ACC112 (cell line): ENCODE measurements around the gene KLHDC9.

ENCODE experiments used
- H2AFZ ChIP-seq: fragments of 200-600 bp; sonication (generic); one replicate; pipeline ENCODE4 v1.6.0; 2017; ENCODE audit warnings: antibody characterized with exemption, low read length; ENCODE audit not compliant: unreplicated experiment
- H3K27ac ChIP-seq: fragments of 200-600 bp; sonication (generic); 2 replicates; pipeline ENCODE4 v1.5.1; 2014; ENCODE audit warnings: low read depth, mild to moderate bottlenecking, antibody characterized with exemption, low read length, moderate library complexity
- H3K27me3 ChIP-seq: fragments of 200-600 bp; sonication (generic); 2 replicates; pipeline ENCODE4 v1.6.1; 2014; ENCODE audit warnings: mild to moderate bottlenecking, antibody characterized with exemption, low read length, moderate library complexity, mixed read lengths; ENCODE audit not compliant: insufficient read depth
- H3K36me3 ChIP-seq: fragments of 200-600 bp; sonication (generic); 2 replicates; pipeline ENCODE4 v1.6.1; 2016; ENCODE audit warnings: mild to moderate bottlenecking, antibody characterized with exemption, low read length, moderate library complexity, mixed read lengths; ENCODE audit not compliant: insufficient read depth
- H3K4me1 ChIP-seq: fragments of 200-600 bp; sonication (generic); one replicate; pipeline ENCODE4 v1.6.1; 2016; ENCODE audit warnings: low read length, mixed read lengths; ENCODE audit not compliant: insufficient read depth, unreplicated experiment, control insufficient read depth
- H3K4me3 ChIP-seq: fragments of 200-600 bp; sonication (generic); 2 replicates; pipeline ENCODE4 v1.5.1; 2014; ENCODE audit warnings: mild to moderate bottlenecking, low read depth, low read length
- H3K79me2 ChIP-seq: fragments of 200-600 bp; sonication (generic); one replicate; pipeline ENCODE4 v1.6.0; 2016; ENCODE audit warnings: low read length; ENCODE audit not compliant: control insufficient read depth, unreplicated experiment, insufficient read depth

KLHDC9 gene

GRCh38 chr1:161117759-161118581 is 19.8 kb downstream of the KLHDC9 start, which contains the start of the genes NIT1 and PFDN2:
Gene NIT1 (plus strand): TSS chr1:161118105. CDS start chr1:161118177, 72 bp downstream.
Gene PFDN2 (minus strand): TSS chr1:161118037. CDS start chr1:161118026, 11 bp downstream.
- H3K27ac ChIP-seq = peak within 1 kb of the TSS; percentile 87
- H2AFZ ChIP-seq = peak within 1 kb of the TSS; percentile 92
- H3K79me2 ChIP-seq = peaks cover 57% of the 10 kb centered on the region
- H3K36me3 ChIP-seq = peaks cover 14% of the 10 kb centered on the region; the same call in 1 of the 2 replicates
- H3K27me3 ChIP-seq = no peaks in the 10 kb centered on the region
- peak within 1 kb of the TSS; percentile 93 for H3K4me3 ChIP-seq
- peaks cover 40% of the 10 kb centered on the region for H3K4me1 ChIP-seq

DNA sequence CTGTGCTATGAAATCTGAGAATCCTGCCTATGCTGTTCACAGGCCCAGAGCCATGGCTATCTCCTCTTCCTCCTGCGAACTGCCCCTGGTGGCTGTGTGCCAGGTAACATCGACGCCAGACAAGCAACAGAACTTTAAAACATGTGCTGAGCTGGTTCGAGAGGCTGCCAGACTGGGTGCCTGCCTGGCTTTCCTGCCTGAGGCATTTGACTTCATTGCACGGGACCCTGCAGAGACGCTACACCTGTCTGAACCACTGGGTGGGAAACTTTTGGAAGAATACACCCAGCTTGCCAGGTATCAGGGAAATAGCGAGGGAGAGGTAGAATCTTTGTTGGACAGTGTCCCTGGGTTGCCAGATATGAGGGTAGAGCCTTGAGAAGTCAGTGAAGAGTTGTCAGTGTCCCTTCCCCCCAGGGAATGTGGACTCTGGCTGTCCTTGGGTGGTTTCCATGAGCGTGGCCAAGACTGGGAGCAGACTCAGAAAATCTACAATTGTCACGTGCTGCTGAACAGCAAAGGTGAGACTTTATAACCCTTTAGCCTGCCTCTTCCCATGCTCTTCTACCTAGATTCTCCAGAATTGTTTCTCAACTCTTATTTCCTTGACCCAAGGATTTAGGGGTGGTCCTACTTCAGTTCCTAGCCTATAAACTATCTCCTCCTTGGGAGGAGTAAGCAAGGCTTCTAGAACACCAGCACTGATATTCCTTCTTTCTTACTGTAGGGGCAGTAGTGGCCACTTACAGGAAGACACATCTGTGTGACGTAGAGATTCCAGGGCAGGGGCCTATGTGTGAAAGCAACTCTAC is 21.1 kb downstream of the KLHDC9 start:
- Histone ChIP-seq H3K27ac (peak overlapping the region; percentile 87), H3K36me3 (peaks cover 11% of the 10 kb centered on the region; the same call in 1 of the 2 replicates), H3K4me1 (peaks cover 38% of the 10 kb centered on the region), H2AFZ (no peak overlapping the region), H3K4me3 (peak overlapping the region; percentile 93), H3K79me2 (peaks cover 44% of the 10 kb centered on the region), H3K27me3 (no peaks in the 10 kb centered on the region)

DNA sequence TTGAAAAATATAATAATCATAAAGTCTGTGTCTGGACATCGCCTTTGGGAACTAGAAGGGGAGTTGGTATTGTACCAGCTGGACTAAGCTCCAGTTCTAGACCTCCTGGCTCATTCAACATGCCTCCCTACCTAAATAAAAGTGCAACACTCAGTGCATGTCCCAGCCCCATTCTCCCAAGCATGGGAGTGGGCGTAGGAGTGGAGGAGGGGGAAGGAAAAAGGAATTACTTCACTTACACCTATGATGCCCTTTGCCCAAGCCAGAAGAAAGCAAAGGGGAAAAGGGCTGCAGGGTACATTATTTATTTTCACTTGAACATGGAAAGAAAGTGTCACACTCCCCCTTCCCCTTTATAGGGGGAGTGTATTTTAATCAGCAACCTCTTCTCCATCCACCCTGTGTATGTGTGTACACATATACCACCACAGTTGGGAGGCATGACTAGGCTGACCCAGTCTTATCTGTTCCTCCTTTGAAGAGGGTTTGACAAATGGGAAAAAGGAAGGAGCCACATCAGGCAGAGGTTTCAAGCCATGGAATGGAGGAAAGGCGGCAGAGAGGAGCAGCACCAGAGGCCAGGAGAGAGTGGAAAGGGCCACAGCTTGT is 23.0 kb downstream of the KLHDC9 start:
- no peaks in the 10 kb centered on the region for H3K27me3 ChIP-seq
- peaks cover 21% of the 10 kb centered on the region for H3K4me1 ChIP-seq
- no peak overlapping the region for H3K4me3 ChIP-seq
- peaks cover 35% of the 10 kb centered on the region for H3K79me2 ChIP-seq
- H3K27ac ChIP-seq = no peak overlapping the region
- peaks cover 11% of the 10 kb centered on the region; the same call in 1 of the 2 replicates for H3K36me3 ChIP-seq
- no peak overlapping the region for H2AFZ ChIP-seq

- Histone ChIP-seq H2AFZ (no peak overlapping the region), H3K36me3 (peaks cover 12% of the 10 kb centered on the region; the same call in 1 of the 2 replicates), H3K27ac (no peak overlapping the region), H3K4me1 (peaks cover 19% of the 10 kb centered on the region), H3K79me2 (peaks cover 32% of the 10 kb centered on the region), H3K4me3 (no peak overlapping the region), H3K27me3 (no peaks in the 10 kb centered on the region)
Measured at GRCh38 chr1:161121834-161122233, 23.7 kb downstream of the KLHDC9 start.

- Histone ChIP-seq H3K36me3 (peaks cover 21% of the 10 kb centered on the region; the same call in 1 of the 2 replicates), H2AFZ (no peak overlapping the region), H3K27ac (no peak overlapping the region), H3K79me2 (peaks cover 34% of the 10 kb centered on the region), H3K27me3 (no peaks in the 10 kb centered on the region), H3K4me1 (peaks cover 19% of the 10 kb centered on the region), H3K4me3 (no peak overlapping the region)
Measured at GRCh38 chr1:161122967-161123366, 24.8 kb downstream of the KLHDC9 start.

DNA sequence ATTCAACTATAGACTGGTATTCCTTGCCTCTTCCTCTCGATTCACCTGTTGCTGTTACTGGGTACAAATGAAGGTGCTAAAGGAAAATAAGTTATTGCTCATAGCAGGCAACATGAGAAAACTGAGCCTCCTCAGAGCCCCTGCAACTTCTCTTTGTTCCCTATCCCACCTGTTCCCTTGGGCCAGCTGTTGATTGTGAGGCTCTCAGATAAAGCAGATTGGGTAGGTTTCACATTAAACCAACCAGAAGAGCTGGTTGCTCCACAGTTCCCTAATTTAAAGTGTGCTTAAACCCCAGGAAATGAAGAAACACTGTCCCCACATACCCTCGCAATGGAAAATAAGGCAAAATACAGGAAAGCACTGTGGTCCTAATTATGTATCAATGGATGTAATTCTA is 29.5 kb downstream of the KLHDC9 start:
- H3K36me3 ChIP-seq = peaks cover 22% of the 10 kb centered on the region
- H3K4me1 ChIP-seq = peaks cover 14% of the 10 kb centered on the region
- no peaks in the 10 kb centered on the region for H3K27me3 ChIP-seq
- H3K4me3 ChIP-seq = no peak overlapping the region
- no peak overlapping the region for H2AFZ ChIP-seq
- no peak overlapping the region for H3K27ac ChIP-seq
- peaks cover 64% of the 10 kb centered on the region for H3K79me2 ChIP-seq

DNA sequence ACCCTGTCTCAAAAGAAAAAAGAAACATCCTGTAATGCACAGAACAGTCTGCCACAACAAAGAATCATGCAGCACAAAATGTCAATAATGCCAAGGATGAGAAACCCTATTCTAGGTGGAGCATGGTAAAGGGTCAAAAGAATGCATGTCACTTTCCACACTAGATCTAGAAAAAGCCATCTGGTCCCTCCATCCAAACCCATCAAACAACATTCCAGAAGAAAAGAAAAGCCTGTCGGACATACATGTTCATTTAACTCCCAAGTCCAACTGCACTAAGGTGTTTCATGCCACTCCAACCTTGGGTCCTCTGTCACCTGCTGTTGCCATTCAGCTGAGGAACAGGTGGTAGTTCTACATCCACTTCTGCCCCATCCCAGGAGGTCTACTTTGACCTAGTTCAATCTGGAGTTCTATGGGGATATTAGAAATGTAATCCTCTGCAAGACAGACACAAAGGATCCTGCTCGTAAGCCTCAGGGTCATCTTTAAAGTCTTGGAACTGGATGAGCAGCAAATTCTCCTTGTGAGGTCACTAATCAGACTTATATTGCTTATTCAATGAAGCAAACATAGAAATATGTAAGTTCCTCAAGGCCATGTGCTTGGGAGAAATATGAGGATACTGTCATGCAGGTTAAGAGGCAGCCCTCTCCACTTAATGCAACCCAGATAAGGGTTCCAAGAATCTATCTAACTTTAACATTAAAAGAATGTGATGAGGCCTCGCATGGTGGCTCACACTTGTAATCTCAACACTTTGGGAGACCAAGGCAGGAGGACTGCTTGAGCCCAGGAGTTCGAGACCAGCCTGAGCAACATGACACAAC is 30.6 kb downstream of the KLHDC9 start:
- H2AFZ ChIP-seq = no peak overlapping the region
- H3K27me3 ChIP-seq = no peaks in the 10 kb centered on the region
- no peak overlapping the region for H3K4me3 ChIP-seq
- peaks cover 70% of the 10 kb centered on the region for H3K79me2 ChIP-seq
- no peak overlapping the region for H3K27ac ChIP-seq
- H3K4me1 ChIP-seq = peaks cover 14% of the 10 kb centered on the region
- peaks cover 22% of the 10 kb centered on the region for H3K36me3 ChIP-seq

GRCh38 chr1:161130266-161130665 is 32.1 kb downstream of the KLHDC9 start:
- H3K4me3 ChIP-seq = peak overlapping the region; percentile 92
- no peak overlapping the region for H2AFZ ChIP-seq
- peaks cover 14% of the 10 kb centered on the region for H3K4me1 ChIP-seq
- H3K27me3 ChIP-seq = no peaks in the 10 kb centered on the region
- H3K27ac ChIP-seq = no peak overlapping the region
- peaks cover 22% of the 10 kb centered on the region for H3K36me3 ChIP-seq
- peaks cover 78% of the 10 kb centered on the region for H3K79me2 ChIP-seq

GRCh38 chr1:161131523-161132409 is 33.6 kb downstream of the KLHDC9 start:
- H3K79me2 ChIP-seq = peaks cover 70% of the 10 kb centered on the region
- no peaks in the 10 kb centered on the region for H3K27me3 ChIP-seq
- peaks cover 22% of the 10 kb centered on the region for H3K36me3 ChIP-seq
- peak overlapping the region; percentile 92 for H3K4me3 ChIP-seq
- peaks cover 14% of the 10 kb centered on the region for H3K4me1 ChIP-seq
- peak overlapping the region; percentile 89 for H3K27ac ChIP-seq
- peak overlapping the region; percentile 73 for H2AFZ ChIP-seq
